ENCODE data around the gene COL8A1. TPM values are rescaled to one million over a fixed set of nuclear protein-coding genes. Genes with fewer than 3 reads are reported as not detected.
A peak's percentile ranks its signal among the peaks of the same experiment; 100 is the strongest.

COL8A1 gene
- total RNA-seq, 1 donor from 2014 or later, result 123 TPM

GRCh38 chr3:99817437-99818240 lies 179.2 kb downstream of the COL8A1 start, which contains the start of gene CMSS1:
Gene CMSS1 (plus strand): TSS chr3:99817862.
- peak within 1 kb of the TSS; percentile 84 for H3K4me2 ChIP-seq (ENCODE audit: low read length)
- no peak for FAIRE-seq

GRCh38 chr3:99818818-99819217 lies 180.4 kb downstream of the COL8A1 start:
- peaks cover 36% of the 10 kb centered on the region for H3K79me2 ChIP-seq (ENCODE audit: insufficient read depth, low read length)
- DNase-seq (ENCODE audit: low read depth), result no peak
- peaks cover 5% of the 10 kb centered on the region for H3K36me3 Mint-ChIP-seq (ENCODE audit: low read depth, unreplicated experiment)
- H3K4me1 ChIP-seq (ENCODE audit: insufficient read depth, low read length), result peaks cover 6% of the 10 kb centered on the region
- peaks cover 14% of the 10 kb centered on the region for H3K4me1 Mint-ChIP-seq (ENCODE audit: low read depth, unreplicated experiment)
- no peak for FAIRE-seq
- H3K9me3 Mint-ChIP-seq (ENCODE audit: unreplicated experiment), result no peaks in the 10 kb centered on the region
- H3K27ac Mint-ChIP-seq (ENCODE audit: unreplicated experiment), result no peak overlapping the region
- no peaks in the 10 kb centered on the region for H3K36me3 ChIP-seq (ENCODE audit: insufficient read depth, low read length)
- peaks cover 4% of the 10 kb centered on the region for H4K20me1 ChIP-seq (ENCODE audit: insufficient read depth, low read length)
- TF ChIP-seq CTCF (IDR thresholded peaks at IDR 0.05; ENCODE audit: insufficient read depth, low read depth, low read length), result no peak
- TF ChIP-seq EZH2 (IDR thresholded peaks at IDR 0.05; ENCODE audit: insufficient read depth, low read length), result no peak
- peak overlapping the region; percentile 86 for H3K9ac ChIP-seq (ENCODE audit: low read length)
- peaks cover 4% of the 10 kb centered on the region for H3K27me3 Mint-ChIP-seq (ENCODE audit: low read depth, unreplicated experiment)
- peak overlapping the region; percentile 84 for H3K4me2 ChIP-seq (ENCODE audit: low read length)
- H3K27ac ChIP-seq (ENCODE audit: low read depth, low read length), result no peak overlapping the region
- H3K4me3 Mint-ChIP-seq (ENCODE audit: unreplicated experiment), result peak overlapping the region; percentile 97
- peak overlapping the region; percentile 72 for H3K4me3 ChIP-seq (ENCODE audit: insufficient read depth, low read depth, low read length)
- H3K27me3 ChIP-seq (ENCODE audit: insufficient read depth, low read length), result no peaks in the 10 kb centered on the region
- no peaks in the 10 kb centered on the region for H3K9me3 ChIP-seq (ENCODE audit: insufficient read depth, low read depth, low read length)
- H2AFZ ChIP-seq (ENCODE audit: low read depth, low read length), result no peak overlapping the region

More at GRCh38 chr3:99817437-99818240, 179.2 kb downstream of the COL8A1 start, which contains the start of gene CMSS1:
- H2AFZ ChIP-seq (ENCODE audit: low read depth, low read length), result peak within 1 kb of the TSS; percentile 93
- DNase-seq (ENCODE audit: low read depth), result peak; percentile 84
- no peaks in the 10 kb centered on the region for H3K36me3 ChIP-seq (ENCODE audit: insufficient read depth, low read length)
- Mint-ChIP-seq H3K36me3 (ENCODE audit: low read depth, unreplicated experiment) (peaks cover 5% of the 10 kb centered on the region), H3K27me3 (ENCODE audit: low read depth, unreplicated experiment) (peaks cover 4% of the 10 kb centered on the region), H3K4me1 (ENCODE audit: low read depth, unreplicated experiment) (peaks cover 10% of the 10 kb centered on the region), H3K27ac (ENCODE audit: unreplicated experiment) (peak within 1 kb of the TSS; percentile 99), H3K9me3 (ENCODE audit: unreplicated experiment) (no peaks in the 10 kb centered on the region), H3K4me3 (ENCODE audit: unreplicated experiment) (peak within 1 kb of the TSS; percentile 97)
- H3K27ac ChIP-seq (ENCODE audit: low read depth, low read length), result peak within 1 kb of the TSS; percentile 93
- peaks cover 31% of the 10 kb centered on the region for H3K79me2 ChIP-seq (ENCODE audit: insufficient read depth, low read length)
- no peaks in the 10 kb centered on the region for H4K20me1 ChIP-seq (ENCODE audit: insufficient read depth, low read length)
- peak within 1 kb of the TSS; percentile 72 for H3K4me3 ChIP-seq (ENCODE audit: insufficient read depth, low read depth, low read length)
- TF ChIP-seq CTCF (IDR thresholded peaks at IDR 0.05; ENCODE audit: insufficient read depth, low read depth, low read length) (peak; percentile 18), EZH2 (IDR thresholded peaks at IDR 0.05; ENCODE audit: insufficient read depth, low read length) (no peak)
- peaks cover 6% of the 10 kb centered on the region for H3K4me1 ChIP-seq (ENCODE audit: insufficient read depth, low read length)
- peak within 1 kb of the TSS; percentile 86 for H3K9ac ChIP-seq (ENCODE audit: low read length)
- H3K27me3 ChIP-seq (ENCODE audit: insufficient read depth, low read length), result no peaks in the 10 kb centered on the region
- H3K9me3 ChIP-seq (ENCODE audit: insufficient read depth, low read depth, low read length), result no peaks in the 10 kb centered on the region
